SK-N-SH treated with all-trans-retinoic acid at 6 μM for 48 hours (cell line): Measurements from ENCODE around the gene ARHGAP45.

Source experiments
- ATAC-seq: fragments of 200-7000 bp; cut with Tn5 transposase; 3 replicates; pipeline ENCODE4 v1.9.1; 2020; ENCODE audit warnings: mild to moderate bottlenecking, moderate library complexity
- ARNTL ChIP-seq: fragments of 450-650 bp; formaldehyde crosslinking; IDR thresholded peaks from 2 replicates; pipeline ENCODE4 v1.5.0; 2020; ENCODE audit warnings: low read depth, mild to moderate bottlenecking, moderate library complexity, borderline replicate concordance
- BACH2 ChIP-seq: fragments of 250-450 bp; sonication (Bioruptor Pico); IDR thresholded peaks from 2 replicates; pipeline ENCODE4 v1.9.0; 2021; ENCODE audit warnings: mild to moderate bottlenecking, borderline replicate concordance
- CSDC2 ChIP-seq: fragments of 250-450 bp; sonication (Bioruptor Pico); IDR thresholded peaks from 2 replicates; pipeline ENCODE4 v1.5.0; 2020; ENCODE audit warnings: mild to moderate bottlenecking, moderate library complexity
- ESRRG ChIP-seq: fragments of 250-450 bp; sonication (Bioruptor Pico); IDR thresholded peaks from 2 replicates; pipeline ENCODE4 v1.6.1; 2021; ENCODE audit warnings: mild to moderate bottlenecking
- ISL1 ChIP-seq: fragments of 250-450 bp; sonication (Bioruptor Pico); IDR thresholded peaks from 2 replicates; pipeline ENCODE4 v2.1.2; 2022; ENCODE audit warnings: mild to moderate bottlenecking, moderate library complexity
- OSR1 ChIP-seq: fragments of 250-450 bp; sonication (Bioruptor Pico); IDR thresholded peaks from 2 replicates; pipeline ENCODE4 v1.8.0; 2022; ENCODE audit warnings: moderate library complexity, mild to moderate bottlenecking, inconsistent platforms
- RARB ChIP-seq: fragments of 250-450 bp; sonication (Bioruptor Pico); IDR thresholded peaks from 2 replicates; pipeline ENCODE4 v1.8.0; 2021; ENCODE audit warnings: mild to moderate bottlenecking, moderate library complexity
- SNAI2 ChIP-seq: fragments of 250-450 bp; sonication (Bioruptor Pico); IDR thresholded peaks from 2 replicates; pipeline ENCODE4 v1.5.0; 2020; ENCODE audit warnings: mild to moderate bottlenecking, moderate library complexity
- TCF4 ChIP-seq: fragments of 250-450 bp; sonication (Bioruptor Pico); IDR thresholded peaks from 2 replicates; pipeline ENCODE4 v1.8.0; 2021; ENCODE audit warnings: mild to moderate bottlenecking, moderate library complexity, borderline replicate concordance
- TOX ChIP-seq: fragments of 250-450 bp; sonication (Bioruptor Pico); IDR thresholded peaks from 2 replicates; pipeline ENCODE4 v1.8.0; 2021; ENCODE audit warnings: mild to moderate bottlenecking, moderate library complexity, borderline replicate concordance
- ZC3H10 ChIP-seq: fragments of 250-450 bp; sonication (Bioruptor Pico); IDR thresholded peaks from 2 replicates; pipeline ENCODE4 v1.5.1; 2021; ENCODE audit warnings: mild to moderate bottlenecking, moderate library complexity
- ZNF565 ChIP-seq: fragments of 450-650 bp; formaldehyde crosslinking; conservative IDR thresholded peaks from 2 replicates; pipeline ENCODE4 v1.5.0; 2020; ENCODE audit warnings: low read depth, mild to moderate bottlenecking, moderate library complexity
- ZNF70 ChIP-seq: fragments of 450-650 bp; formaldehyde crosslinking; IDR thresholded peaks from 2 replicates; pipeline ENCODE4 v1.5.0; 2020; ENCODE audit warnings: mild to moderate bottlenecking, moderate library complexity
- ZNF8 ChIP-seq: fragments of 450-650 bp; formaldehyde crosslinking; IDR thresholded peaks from 2 replicates; pipeline ENCODE4 v1.5.0; 2020; ENCODE audit warnings: mild to moderate bottlenecking, moderate library complexity
- TF ChIP-seq, protein P1 (sequence below): fragments of 250-450 bp; sonication (Bioruptor Pico); IDR thresholded peaks from 2 replicates; pipeline ENCODE4 v1.8.0; 2021; ENCODE audit warnings: low read depth, mild to moderate bottlenecking, moderate library complexity, borderline replicate concordance
- TF ChIP-seq, protein P2 (sequence below): fragments of 250-450 bp; sonication (Bioruptor Pico); IDR thresholded peaks from 2 replicates; pipeline ENCODE4 v1.8.0; 2020; ENCODE audit warnings: mild to moderate bottlenecking, moderate library complexity, borderline replicate concordance
- TF ChIP-seq, protein P3 (sequence below): fragments of 250-450 bp; sonication (Bioruptor Pico); IDR thresholded peaks from 2 replicates; pipeline ENCODE4 v1.5.0; 2020; ENCODE audit warnings: mild to moderate bottlenecking, moderate library complexity
- TF ChIP-seq, protein P4 (sequence below): fragments of 250-450 bp; sonication (Bioruptor Pico); IDR thresholded peaks from 2 replicates; pipeline ENCODE4 v1.5.1; 2020; ENCODE audit warnings: low read depth, mild to moderate bottlenecking, moderate library complexity
- TF ChIP-seq, protein P5 (sequence below): fragments of 250-450 bp; sonication (Bioruptor Pico); IDR thresholded peaks from 2 replicates; pipeline ENCODE4 v1.5.1; 2021; ENCODE audit warnings: mild to moderate bottlenecking, moderate library complexity

Gene ARHGAP45

DNA sequence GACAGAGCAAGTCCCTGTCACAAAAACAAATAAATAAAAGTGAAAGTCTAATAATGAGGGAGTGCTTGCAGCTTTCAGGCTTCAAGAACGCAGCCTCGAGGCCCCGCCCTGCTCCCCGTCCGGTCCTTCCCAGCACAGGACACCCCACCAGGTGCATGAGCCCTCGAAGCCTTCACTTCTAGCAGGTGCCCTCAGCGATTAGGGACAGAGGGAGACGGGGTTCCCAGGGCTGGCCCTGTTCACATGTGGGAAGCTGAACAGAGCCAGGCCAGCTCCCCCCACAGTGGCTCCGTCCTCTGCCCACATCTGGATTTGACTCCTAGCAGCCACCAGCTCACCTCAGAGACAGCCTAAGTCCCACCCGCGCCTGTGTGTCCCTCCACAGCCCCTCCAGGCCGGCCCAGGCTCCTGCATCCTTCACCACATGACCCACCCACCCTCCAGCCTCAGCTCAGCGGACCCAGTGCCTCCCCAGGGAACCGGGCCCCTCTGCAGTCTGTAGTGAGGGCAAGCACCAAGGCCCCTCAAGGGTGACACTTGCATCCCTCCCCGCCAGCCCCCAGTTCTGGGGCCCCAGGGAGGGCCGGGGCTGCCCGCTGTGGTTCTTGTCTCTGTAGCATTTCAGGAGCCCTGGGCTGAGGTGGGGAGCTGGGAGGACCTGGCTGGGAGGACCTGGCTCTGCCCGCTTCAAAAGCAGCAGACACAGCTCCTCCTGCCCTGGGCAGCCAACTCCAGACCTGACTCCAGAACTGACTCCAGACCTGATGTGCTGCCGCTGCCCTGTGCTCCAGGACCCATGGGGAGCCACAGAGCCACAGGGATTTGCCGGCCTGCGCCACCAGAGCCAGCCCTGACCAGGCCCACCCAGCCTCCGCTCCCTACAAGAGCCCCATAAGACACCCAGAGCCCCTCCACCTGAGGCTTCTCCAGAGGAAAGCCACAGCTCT lies 64.1 kb downstream of the ARHGAP45 start:
- no peak for TF ChIP-seq RARB (CRISPR knock-in tag)
- TF ChIP-seq, protein P1, sequence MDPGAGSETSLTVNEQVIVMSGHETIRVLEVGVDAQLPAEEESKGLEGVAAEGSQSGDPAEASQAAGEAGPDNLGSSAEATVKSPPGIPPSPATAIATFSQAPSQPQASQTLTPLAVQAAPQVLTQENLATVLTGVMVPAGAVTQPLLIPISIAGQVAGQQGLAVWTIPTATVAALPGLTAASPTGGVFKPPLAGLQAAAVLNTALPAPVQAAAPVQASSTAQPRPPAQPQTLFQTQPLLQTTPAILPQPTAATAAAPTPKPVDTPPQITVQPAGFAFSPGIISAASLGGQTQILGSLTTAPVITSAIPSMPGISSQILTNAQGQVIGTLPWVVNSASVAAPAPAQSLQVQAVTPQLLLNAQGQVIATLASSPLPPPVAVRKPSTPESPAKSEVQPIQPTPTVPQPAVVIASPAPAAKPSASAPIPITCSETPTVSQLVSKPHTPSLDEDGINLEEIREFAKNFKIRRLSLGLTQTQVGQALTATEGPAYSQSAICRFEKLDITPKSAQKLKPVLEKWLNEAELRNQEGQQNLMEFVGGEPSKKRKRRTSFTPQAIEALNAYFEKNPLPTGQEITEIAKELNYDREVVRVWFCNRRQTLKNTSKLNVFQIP = no peak
- TF ChIP-seq BACH2 (CRISPR knock-in tag) = no peak
- no peak for TF ChIP-seq SNAI2 (CRISPR knock-in tag)
- TF ChIP-seq OSR1 = no peak
- no peak for ATAC-seq

DNA sequence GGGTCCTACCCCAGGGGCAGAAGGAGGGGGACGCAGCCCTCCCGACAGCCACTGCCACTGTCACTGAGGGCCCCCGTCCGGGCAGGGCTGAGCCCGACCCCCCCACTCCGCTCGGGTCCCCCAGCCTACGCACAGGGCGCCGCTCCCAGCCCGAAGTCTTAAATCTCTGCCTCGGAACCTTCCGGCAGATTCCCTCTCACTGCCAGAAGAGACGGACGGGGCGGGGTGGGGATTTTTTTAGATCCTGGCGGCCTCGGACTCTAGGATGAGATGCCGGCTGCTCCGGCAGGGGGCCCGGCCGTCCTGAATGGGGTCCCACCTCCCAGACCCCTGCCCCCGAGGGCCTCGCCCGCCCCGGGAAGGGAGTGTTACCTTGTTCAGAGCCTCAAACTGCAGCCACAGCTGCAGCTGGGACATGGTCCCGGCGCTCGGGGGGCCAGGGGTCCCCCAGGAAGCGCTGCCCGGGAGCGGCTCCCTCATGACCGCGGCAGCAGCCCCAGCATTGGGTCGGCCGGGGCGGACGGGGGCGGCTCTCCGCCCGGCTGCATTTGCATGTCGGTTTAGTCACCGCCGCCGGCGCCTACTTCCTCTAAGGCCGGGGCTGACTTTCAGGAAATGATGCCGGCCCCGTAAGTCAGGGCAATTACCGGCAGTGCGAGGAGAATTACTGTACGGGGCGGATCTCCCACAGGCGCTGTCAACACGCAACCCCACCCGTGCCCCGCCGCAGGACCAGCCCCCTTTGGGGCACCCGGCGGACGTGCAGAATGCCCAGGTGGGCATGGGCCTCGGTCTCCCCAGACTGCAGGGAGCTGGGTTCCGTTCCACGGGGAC lies 65.0 kb downstream of the ARHGAP45 start:
- TF ChIP-seq ESRRG (no peak), ZNF70 (no peak), TOX (no peak), CSDC2 (CRISPR knock-in tag) (no peak), ZNF8 (no peak), SNAI2 (CRISPR knock-in tag) (no peak)
- TF ChIP-seq, protein P2, sequence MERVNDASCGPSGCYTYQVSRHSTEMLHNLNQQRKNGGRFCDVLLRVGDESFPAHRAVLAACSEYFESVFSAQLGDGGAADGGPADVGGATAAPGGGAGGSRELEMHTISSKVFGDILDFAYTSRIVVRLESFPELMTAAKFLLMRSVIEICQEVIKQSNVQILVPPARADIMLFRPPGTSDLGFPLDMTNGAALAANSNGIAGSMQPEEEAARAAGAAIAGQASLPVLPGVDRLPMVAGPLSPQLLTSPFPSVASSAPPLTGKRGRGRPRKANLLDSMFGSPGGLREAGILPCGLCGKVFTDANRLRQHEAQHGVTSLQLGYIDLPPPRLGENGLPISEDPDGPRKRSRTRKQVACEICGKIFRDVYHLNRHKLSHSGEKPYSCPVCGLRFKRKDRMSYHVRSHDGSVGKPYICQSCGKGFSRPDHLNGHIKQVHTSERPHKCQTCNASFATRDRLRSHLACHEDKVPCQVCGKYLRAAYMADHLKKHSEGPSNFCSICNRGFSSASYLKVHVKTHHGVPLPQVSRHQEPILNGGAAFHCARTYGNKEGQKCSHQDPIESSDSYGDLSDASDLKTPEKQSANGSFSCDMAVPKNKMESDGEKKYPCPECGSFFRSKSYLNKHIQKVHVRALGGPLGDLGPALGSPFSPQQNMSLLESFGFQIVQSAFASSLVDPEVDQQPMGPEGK (CRISPR knock-in tag) = no peak
- TF ChIP-seq, protein P3, sequence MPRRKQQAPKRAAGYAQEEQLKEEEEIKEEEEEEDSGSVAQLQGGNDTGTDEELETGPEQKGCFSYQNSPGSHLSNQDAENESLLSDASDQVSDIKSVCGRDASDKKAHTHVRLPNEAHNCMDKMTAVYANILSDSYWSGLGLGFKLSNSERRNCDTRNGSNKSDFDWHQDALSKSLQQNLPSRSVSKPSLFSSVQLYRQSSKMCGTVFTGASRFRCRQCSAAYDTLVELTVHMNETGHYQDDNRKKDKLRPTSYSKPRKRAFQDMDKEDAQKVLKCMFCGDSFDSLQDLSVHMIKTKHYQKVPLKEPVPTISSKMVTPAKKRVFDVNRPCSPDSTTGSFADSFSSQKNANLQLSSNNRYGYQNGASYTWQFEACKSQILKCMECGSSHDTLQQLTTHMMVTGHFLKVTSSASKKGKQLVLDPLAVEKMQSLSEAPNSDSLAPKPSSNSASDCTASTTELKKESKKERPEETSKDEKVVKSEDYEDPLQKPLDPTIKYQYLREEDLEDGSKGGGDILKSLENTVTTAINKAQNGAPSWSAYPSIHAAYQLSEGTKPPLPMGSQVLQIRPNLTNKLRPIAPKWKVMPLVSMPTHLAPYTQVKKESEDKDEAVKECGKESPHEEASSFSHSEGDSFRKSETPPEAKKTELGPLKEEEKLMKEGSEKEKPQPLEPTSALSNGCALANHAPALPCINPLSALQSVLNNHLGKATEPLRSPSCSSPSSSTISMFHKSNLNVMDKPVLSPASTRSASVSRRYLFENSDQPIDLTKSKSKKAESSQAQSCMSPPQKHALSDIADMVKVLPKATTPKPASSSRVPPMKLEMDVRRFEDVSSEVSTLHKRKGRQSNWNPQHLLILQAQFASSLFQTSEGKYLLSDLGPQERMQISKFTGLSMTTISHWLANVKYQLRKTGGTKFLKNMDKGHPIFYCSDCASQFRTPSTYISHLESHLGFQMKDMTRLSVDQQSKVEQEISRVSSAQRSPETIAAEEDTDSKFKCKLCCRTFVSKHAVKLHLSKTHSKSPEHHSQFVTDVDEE (CRISPR knock-in tag) = no peak
- no peak for ATAC-seq

DNA sequence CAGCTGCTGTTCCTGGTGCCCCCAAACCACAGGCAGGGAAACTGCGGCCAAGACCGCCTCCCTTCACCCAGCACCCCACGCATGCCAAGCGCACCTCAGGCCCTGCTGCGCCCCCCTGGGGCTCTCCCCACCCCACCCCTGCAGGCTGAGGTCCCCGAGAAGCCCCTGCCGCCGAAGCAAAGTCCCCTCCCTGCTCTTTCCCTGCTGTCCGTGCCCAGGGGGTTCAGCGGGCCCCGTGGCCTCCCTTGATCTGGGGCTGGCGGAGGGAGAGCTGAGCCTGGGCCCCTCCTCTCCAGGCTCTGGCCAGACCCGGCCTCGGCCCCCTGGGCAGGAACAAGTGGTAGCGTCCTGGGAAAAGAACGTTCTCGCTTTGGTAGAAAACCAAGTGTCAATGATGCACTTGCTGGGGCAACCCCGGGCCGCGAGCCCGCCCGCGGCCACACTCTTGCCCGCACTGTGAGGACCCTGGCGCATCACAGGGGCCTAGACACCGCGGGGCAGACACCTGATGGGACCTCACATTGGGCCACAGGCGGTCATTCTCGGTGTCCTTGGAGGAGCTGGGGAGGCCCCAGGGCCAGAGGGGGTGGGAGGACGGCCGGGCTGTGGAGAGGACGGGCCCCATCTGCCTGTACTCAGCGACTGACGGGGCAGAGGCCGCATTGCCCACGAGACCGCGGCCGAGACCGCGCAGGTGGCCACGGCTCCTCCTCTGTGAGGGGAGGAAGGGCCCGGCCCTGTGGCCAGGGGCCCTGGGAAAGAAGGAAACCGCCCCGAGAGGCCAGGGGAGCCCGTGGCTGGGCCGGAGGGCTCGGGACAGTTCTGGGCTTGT lies 65.8 kb downstream of the ARHGAP45 start:
- ATAC-seq = no peak
- TF ChIP-seq TCF4 (CRISPR knock-in tag) (no peak), SNAI2 (CRISPR knock-in tag) (no peak), TOX (no peak), ZC3H10 (no peak), OSR1 (no peak), RARB (CRISPR knock-in tag) (no peak), ARNTL (CRISPR knock-in tag) (no peak), CSDC2 (CRISPR knock-in tag) (no peak), ZNF8 (no peak), ZNF565 (CRISPR knock-in tag) (no peak), ISL1 (CRISPR knock-in tag) (no peak), BACH2 (CRISPR knock-in tag) (no peak)
- TF ChIP-seq, protein P4, sequence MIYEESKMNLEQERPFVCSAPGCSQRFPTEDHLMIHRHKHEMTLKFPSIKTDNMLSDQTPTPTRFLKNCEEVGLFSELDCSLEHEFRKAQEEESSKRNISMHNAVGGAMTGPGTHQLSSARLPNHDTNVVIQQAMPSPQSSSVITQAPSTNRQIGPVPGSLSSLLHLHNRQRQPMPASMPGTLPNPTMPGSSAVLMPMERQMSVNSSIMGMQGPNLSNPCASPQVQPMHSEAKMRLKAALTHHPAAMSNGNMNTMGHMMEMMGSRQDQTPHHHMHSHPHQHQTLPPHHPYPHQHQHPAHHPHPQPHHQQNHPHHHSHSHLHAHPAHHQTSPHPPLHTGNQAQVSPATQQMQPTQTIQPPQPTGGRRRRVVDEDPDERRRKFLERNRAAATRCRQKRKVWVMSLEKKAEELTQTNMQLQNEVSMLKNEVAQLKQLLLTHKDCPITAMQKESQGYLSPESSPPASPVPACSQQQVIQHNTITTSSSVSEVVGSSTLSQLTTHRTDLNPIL (CRISPR knock-in tag) = no peak
- TF ChIP-seq, protein P3 (CRISPR knock-in tag) = no peak
- TF ChIP-seq, protein P5, sequence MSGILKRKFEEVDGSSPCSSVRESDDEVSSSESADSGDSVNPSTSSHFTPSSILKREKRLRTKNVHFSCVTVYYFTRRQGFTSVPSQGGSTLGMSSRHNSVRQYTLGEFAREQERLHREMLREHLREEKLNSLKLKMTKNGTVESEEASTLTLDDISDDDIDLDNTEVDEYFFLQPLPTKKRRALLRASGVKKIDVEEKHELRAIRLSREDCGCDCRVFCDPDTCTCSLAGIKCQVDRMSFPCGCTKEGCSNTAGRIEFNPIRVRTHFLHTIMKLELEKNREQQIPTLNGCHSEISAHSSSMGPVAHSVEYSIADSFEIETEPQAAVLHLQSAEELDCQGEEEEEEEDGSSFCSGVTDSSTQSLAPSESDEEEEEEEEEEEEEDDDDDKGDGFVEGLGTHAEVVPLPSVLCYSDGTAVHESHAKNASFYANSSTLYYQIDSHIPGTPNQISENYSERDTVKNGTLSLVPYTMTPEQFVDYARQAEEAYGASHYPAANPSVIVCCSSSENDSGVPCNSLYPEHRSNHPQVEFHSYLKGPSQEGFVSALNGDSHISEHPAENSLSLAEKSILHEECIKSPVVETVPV (CRISPR knock-in tag) = no peak
- TF ChIP-seq, protein P1 = no peak
